AG04449 (cell line): Measurements from ENCODE around the gene C4BPA.

Experiments used
- CTCF ChIA-PET: fragments of 350-600 bp; formaldehyde crosslinking; extraction: SDS; loops from one replicate; lab custom pipeline; 2021; ENCODE audit warnings: antibody characterized with exemption; lab: Yijun Ruan, JAX
- POLR2A ChIA-PET: fragments of 400-600, 350-600 bp; formaldehyde crosslinking; extraction: SDS; loops from one replicate; lab custom pipeline; 2020; ENCODE audit warnings: antibody characterized with exemption, inconsistent platforms; lab: Yijun Ruan, JAX
- DNase-seq: peaks from one replicate; pipeline ENCODE4 v3.0.0-alpha.2; 2010; ENCODE audit warnings: low read depth, low spot score
- H3K4me3 ChIP-seq: 2 replicates; pipeline ENCODE4 v1.5.1; 2011; ENCODE audit warnings: low read depth, mild to moderate bottlenecking, control low read depth, low read length
- TF ChIP-seq, protein P1 (sequence below): IDR thresholded peaks from one replicate; pipeline ENCODE4 v1.5.1; 2011; ENCODE audit warnings: mild to moderate bottlenecking, moderate library complexity, low read length, control low read depth, inconsistent platforms; ENCODE audit not compliant: insufficient read depth; ENCODE audit errors: missing control alignments

Gene C4BPA

GRCh38 chr1:207191776-207192175 is 87.7 kb downstream of the C4BPA start:
- H3K4me3 ChIP-seq, result no peak overlapping the region
- no peak for DNase-seq
- ChIA-PET POLR2A (no interaction called here), CTCF (no interaction called here)
- TF ChIP-seq, protein P1, sequence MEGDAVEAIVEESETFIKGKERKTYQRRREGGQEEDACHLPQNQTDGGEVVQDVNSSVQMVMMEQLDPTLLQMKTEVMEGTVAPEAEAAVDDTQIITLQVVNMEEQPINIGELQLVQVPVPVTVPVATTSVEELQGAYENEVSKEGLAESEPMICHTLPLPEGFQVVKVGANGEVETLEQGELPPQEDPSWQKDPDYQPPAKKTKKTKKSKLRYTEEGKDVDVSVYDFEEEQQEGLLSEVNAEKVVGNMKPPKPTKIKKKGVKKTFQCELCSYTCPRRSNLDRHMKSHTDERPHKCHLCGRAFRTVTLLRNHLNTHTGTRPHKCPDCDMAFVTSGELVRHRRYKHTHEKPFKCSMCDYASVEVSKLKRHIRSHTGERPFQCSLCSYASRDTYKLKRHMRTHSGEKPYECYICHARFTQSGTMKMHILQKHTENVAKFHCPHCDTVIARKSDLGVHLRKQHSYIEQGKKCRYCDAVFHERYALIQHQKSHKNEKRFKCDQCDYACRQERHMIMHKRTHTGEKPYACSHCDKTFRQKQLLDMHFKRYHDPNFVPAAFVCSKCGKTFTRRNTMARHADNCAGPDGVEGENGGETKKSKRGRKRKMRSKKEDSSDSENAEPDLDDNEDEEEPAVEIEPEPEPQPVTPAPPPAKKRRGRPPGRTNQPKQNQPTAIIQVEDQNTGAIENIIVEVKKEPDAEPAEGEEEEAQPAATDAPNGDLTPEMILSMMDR, result no peak

DNA sequence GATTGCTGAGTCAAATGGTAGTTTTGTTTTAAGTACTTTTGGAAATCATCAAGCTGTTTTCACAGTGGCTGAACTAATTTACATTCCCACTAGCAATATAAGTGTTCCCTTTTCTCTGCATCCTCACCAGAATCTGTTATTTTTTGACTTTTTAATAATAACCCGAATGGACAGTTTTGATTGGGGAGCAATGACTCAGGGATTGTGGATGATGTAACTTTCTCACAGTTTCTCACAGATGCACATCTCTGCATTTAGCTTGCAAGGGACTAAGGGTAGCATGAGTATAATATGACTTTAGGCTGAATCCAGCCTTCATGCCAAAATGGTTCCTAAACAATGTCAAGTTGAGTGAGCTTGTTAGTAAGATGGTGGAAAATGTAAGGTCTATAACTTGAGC is 90.2 kb downstream of the C4BPA start:
- ChIA-PET CTCF (no interaction called here), POLR2A (no interaction called here)
- H3K4me3 ChIP-seq, result no peak overlapping the region
- TF ChIP-seq, protein P1, result no peak
- DNase-seq, result no peak
